Measurements from ENCODE around the gene SLC25A19. TPM values are rescaled to one million over a fixed set of nuclear protein-coding genes. Genes with fewer than 3 reads are reported as not detected.

The SLC25A19 gene
- total RNA-seq, 1 donor, result 5.9 TPM

DNA sequence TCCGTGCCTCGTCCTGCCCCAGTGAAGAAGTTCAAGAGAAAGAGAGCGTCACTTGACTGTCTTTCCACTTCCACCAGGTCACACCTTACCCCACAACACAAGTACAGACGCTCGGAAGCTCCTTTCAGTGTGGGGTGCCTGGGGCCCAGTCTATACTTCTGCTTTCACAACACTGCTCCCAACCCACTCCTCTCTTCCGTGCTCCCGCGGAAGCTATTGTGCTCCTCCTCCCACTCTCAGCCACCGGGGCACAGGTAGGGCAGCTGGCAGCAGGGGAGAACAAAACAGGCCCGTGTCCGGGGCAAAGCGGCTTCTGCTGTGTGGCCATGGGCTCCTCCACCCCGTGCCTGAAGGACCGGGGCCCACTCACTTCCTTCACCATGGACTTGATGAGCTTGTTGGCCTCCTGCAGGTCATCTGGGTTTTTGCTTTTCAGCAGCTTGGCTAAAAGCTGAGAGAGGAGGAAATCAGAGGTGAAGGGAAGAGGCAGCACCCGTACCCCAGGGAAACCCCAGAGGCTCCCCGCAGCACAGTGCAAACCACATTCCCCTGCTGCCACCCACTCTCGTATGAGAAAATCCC lies 46.7 kb downstream of the SLC25A19 start:
- Histone ChIP-seq H3K4me3 (ENCODE audit: low read length) (no peak overlapping the region), H3K4me1 (ENCODE audit: insufficient read depth, low read length) (peaks cover 27% of the 10 kb centered on the region), H3K27me3 (ENCODE audit: insufficient read depth, low read length) (no peaks in the 10 kb centered on the region), H3K9me3 (ENCODE audit: low read depth, low read length) (no peaks in the 10 kb centered on the region)

- Histone ChIP-seq H3K27me3 (ENCODE audit: insufficient read depth, low read length) (no peaks in the 10 kb centered on the region), H3K4me1 (ENCODE audit: insufficient read depth, low read length) (peaks cover 27% of the 10 kb centered on the region), H3K9me3 (ENCODE audit: low read depth, low read length) (no peaks in the 10 kb centered on the region), H3K4me3 (ENCODE audit: low read length) (no peak overlapping the region)
Measured at GRCh38 chr17:75241996-75242460, 47.2 kb downstream of the SLC25A19 start.

- peaks cover 27% of the 10 kb centered on the region for H3K4me1 ChIP-seq (ENCODE audit: insufficient read depth, low read length)
- no peak overlapping the region for H3K4me3 ChIP-seq (ENCODE audit: low read length)
- H3K27me3 ChIP-seq (ENCODE audit: insufficient read depth, low read length), result no peaks in the 10 kb centered on the region
- no peaks in the 10 kb centered on the region for H3K9me3 ChIP-seq (ENCODE audit: low read depth, low read length)
Measured at GRCh38 chr17:75241502-75241901, 47.7 kb downstream of the SLC25A19 start.

- H3K9me3 ChIP-seq (ENCODE audit: low read depth, low read length), result no peaks in the 10 kb centered on the region
- peaks cover 27% of the 10 kb centered on the region for H3K4me1 ChIP-seq (ENCODE audit: insufficient read depth, low read length)
Measured at GRCh38 chr17:75241143-75241430, 48.1 kb downstream of the SLC25A19 start.

GRCh38 chr17:75240394-75241142 lies 48.7 kb downstream of the SLC25A19 start:
- H3K9me3 ChIP-seq (ENCODE audit: low read depth, low read length), result no peaks in the 10 kb centered on the region
- no peak overlapping the region for H3K4me3 ChIP-seq (ENCODE audit: low read length)
- peaks cover 25% of the 10 kb centered on the region for H3K4me1 ChIP-seq (ENCODE audit: insufficient read depth, low read length)
- H3K27me3 ChIP-seq (ENCODE audit: insufficient read depth, low read length), result no peaks in the 10 kb centered on the region

More at GRCh38 chr17:75241143-75241430, 48.1 kb downstream of the SLC25A19 start:
- H3K4me3 ChIP-seq (ENCODE audit: low read length), result no peak overlapping the region
- no peaks in the 10 kb centered on the region for H3K27me3 ChIP-seq (ENCODE audit: insufficient read depth, low read length)

- no peaks in the 10 kb centered on the region for H3K27me3 ChIP-seq (ENCODE audit: insufficient read depth, low read length)
- H3K4me1 ChIP-seq (ENCODE audit: insufficient read depth, low read length), result peaks cover 18% of the 10 kb centered on the region
- no peak overlapping the region for H3K4me3 ChIP-seq (ENCODE audit: low read length)
- H3K9me3 ChIP-seq (ENCODE audit: low read depth, low read length), result no peaks in the 10 kb centered on the region
Measured at GRCh38 chr17:75239778-75240393, 49.3 kb downstream of the SLC25A19 start.

GRCh38 chr17:75239214-75239613 lies 50.0 kb downstream of the SLC25A19 start:
- no peak overlapping the region for H3K4me3 ChIP-seq (ENCODE audit: low read length)
- H3K27me3 ChIP-seq (ENCODE audit: insufficient read depth, low read length), result no peaks in the 10 kb centered on the region
- H3K9me3 ChIP-seq (ENCODE audit: low read depth, low read length), result no peaks in the 10 kb centered on the region
- peaks cover 11% of the 10 kb centered on the region for H3K4me1 ChIP-seq (ENCODE audit: insufficient read depth, low read length)

- Histone ChIP-seq H3K4me1 (ENCODE audit: insufficient read depth, low read length) (peaks cover 7% of the 10 kb centered on the region), H3K27me3 (ENCODE audit: insufficient read depth, low read length) (no peaks in the 10 kb centered on the region)
Measured at GRCh38 chr17:75238684-75239191, 50.5 kb downstream of the SLC25A19 start.

DNA sequence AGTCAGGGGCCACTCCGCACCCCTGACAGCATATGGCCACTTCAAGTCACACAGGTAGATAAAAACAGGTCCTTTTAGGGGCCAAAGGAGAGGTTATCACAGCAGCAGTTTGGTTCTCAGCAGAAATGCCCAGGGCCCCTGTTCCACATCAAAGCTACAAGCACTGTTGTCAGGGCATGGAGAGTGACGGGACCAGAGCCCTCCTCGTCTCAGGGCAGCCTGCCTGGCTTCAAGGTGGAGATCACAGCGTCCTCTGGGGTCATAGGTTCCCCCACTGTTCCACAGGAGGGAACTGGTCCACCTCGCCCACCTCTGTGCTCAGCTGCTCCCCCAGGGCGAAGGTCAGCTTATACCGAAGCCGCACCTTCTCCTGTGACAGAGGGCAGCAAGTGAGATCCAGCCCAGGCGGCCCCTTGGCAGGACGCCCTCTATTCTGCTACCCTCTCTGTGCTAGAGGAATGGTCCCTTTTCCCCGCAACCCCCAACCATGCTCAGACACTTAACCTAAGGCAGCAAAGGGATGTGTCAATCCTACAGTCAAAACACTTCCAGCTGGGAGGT lies 51.1 kb downstream of the SLC25A19 start:
- H3K27me3 ChIP-seq (ENCODE audit: insufficient read depth, low read length), result no peaks in the 10 kb centered on the region
- H3K4me1 ChIP-seq (ENCODE audit: insufficient read depth, low read length), result peaks cover 7% of the 10 kb centered on the region
- H3K9me3 ChIP-seq (ENCODE audit: low read depth, low read length), result no peaks in the 10 kb centered on the region
- H3K4me3 ChIP-seq (ENCODE audit: low read length), result no peak overlapping the region

More at GRCh38 chr17:75238684-75239191, 50.5 kb downstream of the SLC25A19 start:
- no peak overlapping the region for H3K4me3 ChIP-seq (ENCODE audit: low read length)
- H3K9me3 ChIP-seq (ENCODE audit: low read depth, low read length), result no peaks in the 10 kb centered on the region

DNA sequence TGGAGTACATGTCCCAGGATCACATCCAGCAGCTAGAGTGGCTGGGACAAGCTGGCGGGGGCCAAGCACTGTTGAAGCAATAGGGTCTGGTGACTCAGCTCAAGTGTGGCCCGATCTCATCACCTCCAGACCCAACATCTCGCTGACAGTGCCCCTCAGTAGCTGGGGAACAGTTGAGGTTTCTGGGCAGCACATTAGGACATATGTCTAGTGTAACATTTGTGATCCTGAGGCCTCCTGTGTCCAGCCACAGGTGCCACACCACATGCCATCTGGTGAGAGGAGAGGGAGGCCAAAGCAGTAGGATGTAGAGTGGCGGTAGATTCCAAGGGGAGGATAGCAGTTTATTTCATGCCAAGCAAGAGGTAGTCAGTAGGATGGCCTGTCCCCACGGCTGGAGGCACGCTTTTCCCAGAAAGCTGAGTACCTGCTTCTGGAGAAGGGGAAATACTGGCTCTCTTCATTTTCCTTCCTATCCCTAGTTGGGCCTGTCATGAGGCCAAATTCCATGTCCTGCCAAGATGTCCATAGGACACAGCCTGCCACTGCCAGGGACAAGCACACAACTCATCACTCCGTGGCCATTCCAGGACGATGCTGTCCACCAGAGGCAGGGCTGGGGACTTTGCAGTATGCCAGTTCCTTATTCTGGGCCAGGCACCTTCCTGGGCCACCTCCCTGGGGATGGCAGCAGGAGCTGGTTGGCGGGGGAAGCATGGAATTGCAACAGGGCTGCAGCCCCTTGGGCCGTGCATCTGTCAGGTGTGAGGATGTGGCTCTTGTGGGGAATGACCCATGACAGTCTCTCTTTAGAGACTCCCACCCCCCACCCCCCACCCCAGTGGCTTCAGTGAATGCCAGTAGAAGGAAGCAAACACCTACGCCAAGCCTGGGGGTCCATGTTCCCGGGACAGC lies 51.9 kb downstream of the SLC25A19 start:
- Histone ChIP-seq H3K4me1 (ENCODE audit: insufficient read depth, low read length) (peaks cover 7% of the 10 kb centered on the region), H3K4me3 (ENCODE audit: low read length) (no peak overlapping the region), H3K27me3 (ENCODE audit: insufficient read depth, low read length) (no peaks in the 10 kb centered on the region), H3K9me3 (ENCODE audit: low read depth, low read length) (no peaks in the 10 kb centered on the region)

GRCh38 chr17:75232786-75233185 lies 56.4 kb downstream of the SLC25A19 start:
- Histone ChIP-seq H3K4me3 (ENCODE audit: low read length) (no peak overlapping the region), H3K27me3 (ENCODE audit: insufficient read depth, low read length) (no peaks in the 10 kb centered on the region), H3K9me3 (ENCODE audit: low read depth, low read length) (no peaks in the 10 kb centered on the region), H3K4me1 (ENCODE audit: insufficient read depth, low read length) (peaks cover 22% of the 10 kb centered on the region)

DNA sequence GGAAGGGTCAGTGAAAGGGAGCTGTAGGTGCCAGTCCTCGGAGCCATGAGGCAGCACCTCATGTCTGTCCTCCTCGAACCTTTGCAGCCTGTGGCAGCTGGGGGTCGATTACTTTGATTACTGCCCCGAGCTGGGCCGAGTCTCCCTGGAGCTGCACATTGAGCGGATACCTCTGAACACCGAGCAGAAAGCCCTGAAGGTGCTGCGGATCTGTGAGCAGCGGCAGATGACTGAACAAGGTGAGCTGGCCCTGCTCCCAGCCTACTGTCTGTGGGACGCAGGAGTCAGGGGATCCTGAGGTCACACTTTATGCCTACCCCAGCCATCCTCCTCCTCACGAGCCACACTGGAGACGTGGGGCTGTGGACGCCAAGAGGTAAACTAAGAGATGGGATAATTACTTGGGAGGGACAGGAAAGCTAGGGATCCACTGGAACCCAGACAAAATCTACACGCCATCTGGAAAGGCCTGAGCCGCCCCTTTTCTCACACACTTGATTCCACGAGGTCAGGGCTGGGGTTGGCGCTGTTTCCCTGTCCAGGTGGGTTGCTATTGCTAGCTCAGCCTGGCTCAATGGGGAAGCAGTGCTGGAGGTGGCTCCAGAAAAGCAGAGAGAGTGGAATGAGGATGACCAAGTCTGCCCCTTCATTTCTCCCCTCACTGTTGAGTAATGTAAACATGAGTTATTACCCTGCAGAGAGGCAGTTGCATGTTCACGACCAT lies 57.3 kb downstream of the SLC25A19 start:
- peaks cover 26% of the 10 kb centered on the region for H3K4me1 ChIP-seq (ENCODE audit: insufficient read depth, low read length)
- no peaks in the 10 kb centered on the region for H3K27me3 ChIP-seq (ENCODE audit: insufficient read depth, low read length)
- no peaks in the 10 kb centered on the region for H3K9me3 ChIP-seq (ENCODE audit: low read depth, low read length)
- H3K4me3 ChIP-seq (ENCODE audit: low read length), result no peak overlapping the region

DNA sequence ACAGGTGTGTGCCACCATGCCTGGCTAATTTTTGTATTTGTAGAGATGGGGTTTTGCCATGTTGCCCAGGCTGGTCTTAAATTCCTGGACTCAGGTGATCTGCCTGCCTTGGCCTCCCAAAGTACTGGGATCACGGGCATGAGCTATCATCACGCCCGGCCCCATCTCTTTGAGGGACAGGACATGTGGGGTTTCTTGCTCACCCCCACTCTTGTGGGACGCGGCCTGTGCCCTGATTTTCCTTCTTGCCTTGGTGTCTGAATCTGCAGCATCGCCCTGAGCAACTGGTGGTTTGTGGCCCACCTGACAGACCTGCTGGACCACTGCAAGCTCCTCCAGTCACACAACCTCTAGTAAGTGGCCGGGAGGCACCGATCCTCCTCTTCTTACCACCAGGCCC lies 58.2 kb downstream of the SLC25A19 start:
- Histone ChIP-seq H3K4me3 (ENCODE audit: low read length) (no peak overlapping the region), H3K9me3 (ENCODE audit: low read depth, low read length) (no peaks in the 10 kb centered on the region), H3K4me1 (ENCODE audit: insufficient read depth, low read length) (peaks cover 26% of the 10 kb centered on the region), H3K27me3 (ENCODE audit: insufficient read depth, low read length) (no peaks in the 10 kb centered on the region)

DNA sequence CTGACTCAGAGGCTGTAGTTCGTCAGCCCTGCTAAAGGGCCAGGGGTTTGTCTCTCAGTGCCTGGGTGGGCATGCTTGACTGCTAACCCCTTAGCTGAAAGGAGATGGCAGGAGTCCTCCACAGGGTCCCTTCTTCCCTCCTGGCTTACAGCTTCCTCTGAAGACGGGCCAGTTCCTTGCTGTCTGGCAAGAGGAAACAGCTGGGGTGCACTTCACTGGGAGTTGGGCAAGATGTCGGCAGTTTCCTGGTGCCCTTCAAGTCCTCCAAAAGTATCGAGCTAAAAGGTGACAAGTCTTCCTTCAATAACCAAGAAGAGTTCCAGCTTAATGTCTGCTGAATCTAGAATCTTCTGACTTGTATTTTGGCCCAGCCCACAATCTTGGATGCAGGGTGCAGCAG lies 60.4 kb downstream of the SLC25A19 start:
- Histone ChIP-seq H3K4me3 (ENCODE audit: low read length) (no peak overlapping the region), H3K27me3 (ENCODE audit: insufficient read depth, low read length) (no peaks in the 10 kb centered on the region), H3K9me3 (ENCODE audit: low read depth, low read length) (no peaks in the 10 kb centered on the region), H3K4me1 (ENCODE audit: insufficient read depth, low read length) (peaks cover 26% of the 10 kb centered on the region)

All from mononuclear cell (primary cell).